ENCODE measurements around the gene PBX4.

- TF ChIP-seq FOXK2 (IDR thresholded peaks at IDR 0.05), result no peak
- no peak for TF ChIP-seq BCLAF1 (IDR thresholded peaks at IDR 0.05)
- TF ChIP-seq ATF3 (IDR thresholded peaks at IDR 0.05; ENCODE audit: borderline replicate concordance, extremely low read depth, low read depth, low read length), result no peak
- TF ChIP-seq EED (IDR thresholded peaks at IDR 0.05; ENCODE audit: low read depth), result no peak
- no peak for TF ChIP-seq DPF2 (IDR thresholded peaks at IDR 0.05)
- TF ChIP-seq NFYB (IDR thresholded peaks at IDR 0.05; ENCODE audit: insufficient read depth, low read depth, low read length), result no peak
- no peak for TF ChIP-seq NFIC (IDR thresholded peaks at IDR 0.05; ENCODE audit: low read depth, low read length)
- no peak for TF ChIP-seq CREB1 (IDR thresholded peaks at IDR 0.05; ENCODE audit: low read depth)
- TF ChIP-seq CTCF (IDR thresholded peaks at IDR 0.05 in 2 of 3, conservative IDR thresholded peaks at IDR 0.05 in 1 of 3; ENCODE audit: control insufficient read depth in 2 of 3, extremely low read depth in 1 of 3, insufficient read depth in 1 of 3, low read depth in 3 of 3, low read length in 3 of 3), result no peak
- TF ChIP-seq STAT3 (IDR thresholded peaks at IDR 0.05; ENCODE audit: low read depth, low read length), result no peak
- TF ChIP-seq MAX (IDR thresholded peaks at IDR 0.05; ENCODE audit: low read depth, low read length), result no peak
These were observed 89.6 kb downstream of the PBX4 start, which contains the start of gene YJEFN3 for GRCh38 chr19:19528721-19529490.
